ENCODE results near the gene MRPS18B.

Gene MRPS18B

GRCh38 chr6:30610065-30610464, 7.6 kb upstream of the MRPS18B start:
- no peak for DNase-seq

GRCh38 chr6:30611150-30611855, 6.3 kb upstream of the MRPS18B start:
- DNase-seq: no peak

- no peak for DNase-seq
Observed at GRCh38 chr6:30611856-30612194, 5.8 kb upstream of the MRPS18B start.

GRCh38 chr6:30612213-30612612, 5.4 kb upstream of the MRPS18B start:
- DNase-seq: no peak

GRCh38 chr6:30612687-30613248, 4.9 kb upstream of the MRPS18B start:
- DNase-seq: no peak

GRCh38 chr6:30613251-30614043, 4.2 kb upstream of the MRPS18B start:
- no peak for DNase-seq

DNA sequence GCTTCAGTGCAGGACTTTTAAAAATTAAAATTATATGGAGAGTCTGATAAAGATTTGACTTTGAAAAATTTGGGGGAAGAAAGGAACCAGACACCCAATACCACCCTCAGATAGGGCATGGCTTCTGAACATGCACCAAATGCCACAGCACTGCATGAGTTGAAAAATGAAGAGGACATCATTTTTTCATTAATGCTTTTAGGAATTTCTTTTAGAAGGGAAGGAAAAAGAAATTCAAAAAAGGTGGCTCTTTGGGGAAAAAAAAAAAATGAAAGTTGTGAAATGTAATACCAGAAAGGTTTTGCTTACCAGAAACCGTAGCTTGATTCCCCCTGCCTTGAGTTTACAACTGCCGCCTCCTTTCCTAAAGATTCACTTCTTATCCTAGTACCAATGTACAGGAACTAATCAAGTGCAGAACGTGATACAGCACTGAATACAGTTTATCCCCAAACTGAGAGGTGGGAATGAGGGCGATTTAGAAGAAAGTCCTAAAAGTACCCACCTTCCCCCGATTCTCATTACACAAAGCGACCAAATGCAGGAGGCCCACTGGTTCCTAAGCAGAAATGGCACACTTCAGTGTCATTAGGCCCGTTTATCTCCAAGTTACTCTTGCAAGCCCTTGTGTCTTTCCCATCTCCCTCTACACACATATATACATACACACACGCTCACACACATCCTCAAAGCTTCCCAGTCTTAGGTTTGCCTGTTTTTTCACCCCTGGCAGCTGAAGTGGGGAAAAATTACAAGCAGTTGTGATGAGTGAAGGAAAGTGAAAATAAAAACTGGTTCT, 3.4 kb upstream of the MRPS18B start:
- no peak for DNase-seq

DNA sequence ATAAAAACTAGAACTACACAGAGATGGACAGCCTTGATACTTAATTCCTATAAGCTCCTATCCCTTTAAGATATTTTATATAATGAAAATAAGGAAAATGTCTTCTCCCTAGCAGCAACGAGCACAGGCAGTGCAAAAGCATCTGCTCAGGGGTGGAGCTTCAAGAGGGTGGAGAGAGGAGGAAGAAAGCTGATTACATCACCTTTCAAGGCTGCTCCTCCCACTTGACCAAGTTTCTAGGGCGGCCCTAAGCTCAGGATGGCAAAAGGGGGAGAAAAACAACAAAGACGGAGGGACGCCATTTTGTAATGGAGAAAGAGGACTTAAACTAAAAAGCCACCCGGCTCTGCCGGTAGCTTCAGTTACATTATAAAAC, 2.8 kb upstream of the MRPS18B start:
- DNase-seq: peak; percentile 88 to 92

DNA sequence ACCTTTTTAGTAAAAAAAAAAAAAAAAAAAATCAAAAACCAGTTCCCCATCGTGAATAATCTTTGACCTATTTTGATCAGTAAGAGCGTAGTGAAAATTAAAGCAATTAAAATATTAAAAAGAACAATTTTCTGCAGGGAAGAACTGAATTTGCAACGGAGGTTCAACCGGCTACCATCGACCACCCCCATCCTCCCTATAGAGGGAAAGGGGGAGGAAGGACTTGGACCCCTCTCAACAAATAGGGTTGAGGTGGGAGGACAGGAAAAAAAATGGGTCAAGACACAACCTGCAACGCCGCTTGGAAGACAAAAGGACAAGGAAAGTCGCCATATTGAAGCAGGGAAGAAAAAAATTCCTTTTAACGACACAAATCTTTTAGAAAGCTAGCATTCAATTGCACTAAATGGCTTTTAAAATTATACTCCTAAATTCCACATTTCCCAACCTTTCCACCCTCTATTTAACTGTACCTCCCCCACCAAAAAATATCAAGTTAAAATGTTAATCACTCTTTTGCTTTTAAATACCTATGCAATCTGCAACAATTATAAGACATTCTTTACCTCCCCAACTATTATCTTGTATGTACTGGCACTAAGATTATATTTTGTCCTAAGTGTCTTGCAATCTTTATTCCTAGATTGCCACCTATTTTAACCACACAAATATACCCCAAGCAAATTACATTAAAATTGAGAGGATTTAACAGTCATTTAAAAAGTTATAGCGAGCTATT, 2.3 kb upstream of the MRPS18B start:
- DNase-seq: no peak

DNA sequence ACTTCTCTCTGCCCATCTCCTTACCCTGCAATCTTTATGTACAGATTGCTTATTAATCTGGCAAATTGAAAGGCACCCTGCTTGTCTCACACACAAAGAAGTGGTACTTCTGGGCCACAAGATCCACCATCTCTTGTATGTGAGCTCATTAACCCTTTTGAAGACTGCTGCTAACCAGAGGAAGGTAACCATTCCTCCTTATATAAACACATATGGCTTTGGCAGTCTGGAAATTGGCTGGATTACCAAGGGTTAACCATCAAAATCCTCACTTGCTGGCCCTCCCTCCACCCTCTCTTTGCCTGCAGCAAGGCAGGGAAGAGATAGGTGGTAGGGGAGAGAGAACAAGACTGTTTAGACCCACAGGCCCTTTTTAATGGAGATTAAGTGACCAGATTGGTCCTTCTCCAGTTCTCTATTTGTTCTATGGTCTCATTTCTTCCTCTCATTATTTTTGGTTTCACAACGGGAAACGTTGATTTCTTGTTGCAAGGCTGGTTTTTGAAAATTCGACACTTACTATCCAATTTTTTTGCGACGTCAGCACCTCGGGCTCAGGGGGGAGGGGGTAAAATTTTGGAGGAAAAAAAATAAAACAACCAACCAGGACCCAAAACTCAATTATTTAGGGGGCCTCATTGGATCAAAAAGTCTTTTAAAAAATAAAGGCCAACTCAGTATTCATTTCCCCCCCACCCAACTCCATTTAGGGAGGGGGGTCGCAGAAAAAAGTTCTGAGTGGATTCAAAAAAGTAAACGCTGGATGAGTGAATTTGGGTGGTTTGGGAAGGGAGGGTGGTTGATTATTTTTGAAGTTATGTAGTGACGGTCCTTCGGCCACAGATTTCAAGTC, 1.5 kb upstream of the MRPS18B start:
- DNase-seq: no peak

DNA sequence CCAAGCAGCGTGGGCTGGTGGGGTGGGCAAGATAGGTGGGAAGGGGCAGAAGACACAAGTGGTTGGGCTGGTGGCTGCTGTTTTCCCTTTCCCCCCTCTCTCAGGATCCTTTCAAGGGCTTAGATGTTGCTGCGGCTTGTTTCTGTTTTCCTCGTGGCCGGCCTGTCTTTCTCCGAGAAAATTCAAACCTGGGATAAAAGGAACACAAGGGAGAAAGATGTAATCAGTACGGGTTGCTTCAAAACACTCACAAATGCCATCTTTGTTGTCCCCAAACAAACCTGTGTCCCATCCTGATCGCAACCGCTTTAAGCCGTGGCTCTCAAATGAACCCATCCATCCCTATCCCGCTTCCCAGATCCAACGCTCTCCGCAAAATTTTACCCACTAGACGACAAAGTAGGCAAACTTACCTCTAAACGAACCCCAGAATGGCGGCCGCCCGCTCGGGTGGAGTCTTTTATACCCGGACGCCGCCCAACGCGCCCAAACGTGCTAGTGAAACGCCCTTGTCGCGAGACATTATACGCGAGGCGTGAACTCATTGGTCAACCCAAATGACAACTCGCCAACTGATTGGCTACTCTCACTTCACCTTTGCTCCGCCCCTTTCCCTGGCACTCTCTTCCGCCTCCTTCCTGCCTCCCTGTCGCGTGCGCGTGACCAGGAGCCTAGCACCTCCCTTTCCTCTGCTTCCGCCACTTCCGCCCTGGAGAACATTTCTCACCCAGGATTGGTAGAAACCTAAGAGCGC, 652 bp upstream of the MRPS18B start, which contains the start of gene PPP1R10:
Gene PPP1R10 (minus strand): TSS at position 433 of the 754 bp plus-strand sequence. CDS start 7,299 bp downstream, outside the sequence.
- peak; percentile 98 to 99 for DNase-seq

- no peak for DNase-seq
Observed at GRCh38 chr6:30618270-30618797, 694 bp downstream of the MRPS18B start.

GRCh38 chr6:30619561-30619960, 1.9 kb downstream of the MRPS18B start:
- DNase-seq: no peak

DNA sequence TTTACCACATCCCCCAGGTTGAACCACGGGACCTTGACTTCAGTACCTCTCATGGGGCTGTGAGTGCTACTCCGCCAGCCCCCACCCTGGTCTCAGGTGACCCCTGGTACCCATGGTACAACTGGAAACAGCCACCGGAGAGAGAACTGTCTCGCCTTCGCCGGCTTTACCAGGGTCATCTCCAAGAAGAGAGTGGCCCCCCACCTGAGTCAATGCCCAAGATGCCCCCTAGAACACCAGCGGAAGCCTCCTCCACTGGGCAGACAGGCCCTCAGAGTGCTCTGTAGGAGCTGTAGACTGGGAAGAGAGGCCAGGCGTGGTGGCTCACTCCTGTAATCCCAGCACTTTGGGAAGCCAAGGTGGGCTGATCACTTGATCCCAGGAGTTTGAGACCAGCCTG, 7.9 kb downstream of the MRPS18B start:
- DNase-seq: no peak

- peak; percentile 64 to 82 for DNase-seq
Observed at GRCh38 chr6:30626484-30627366, 9.1 kb downstream of the MRPS18B start, which contains the start of gene ATAT1. Gene ATAT1, plus strand, starts transcription at chr6:30626874.

GRCh38 chr6:30635834-30636233, 18.2 kb downstream of the MRPS18B start:
- no peak for DNase-seq

DNA sequence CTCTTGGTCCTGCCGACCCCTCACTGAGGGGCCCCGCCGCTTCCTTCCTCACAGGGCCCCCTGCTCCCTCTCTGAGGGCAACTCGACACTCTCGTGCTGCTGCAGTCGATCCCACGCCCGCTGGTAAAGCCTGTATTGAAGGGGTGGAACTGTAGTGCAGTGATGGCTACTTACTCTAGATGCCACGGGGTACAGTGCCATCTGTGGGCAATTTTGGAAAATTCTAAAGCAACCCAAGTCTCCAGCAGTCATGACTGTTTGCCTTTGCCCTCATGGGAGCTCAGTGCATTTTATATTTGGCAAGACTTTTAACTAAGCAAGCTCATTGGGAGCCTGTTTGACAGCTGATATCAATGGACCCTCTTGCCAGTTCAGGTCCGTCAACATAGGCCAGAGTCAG, 22.8 kb downstream of the MRPS18B start:
- no peak for DNase-seq

- DNase-seq: no peak
Observed at GRCh38 chr6:30641048-30641447, 23.4 kb downstream of the MRPS18B start.

GRCh38 chr6:30643656-30644055, 26.0 kb downstream of the MRPS18B start:
- no peak for DNase-seq
